ENCODE data around the gene ARHGAP32. TPM values are rescaled to one million over a fixed set of nuclear protein-coding genes. Genes with fewer than 3 reads are reported as not detected.
A peak's percentile ranks its signal among the peaks of the same experiment; 100 is the strongest.
"Not testable (repeated sequence)": the region's sequence is repeated elsewhere in the genome, so short reads cannot be mapped to it uniquely, and the experiment has no call there.

ARHGAP32 gene
- total RNA-seq, 1 experiment from 2014 or later: 54.0 TPM

DNA sequence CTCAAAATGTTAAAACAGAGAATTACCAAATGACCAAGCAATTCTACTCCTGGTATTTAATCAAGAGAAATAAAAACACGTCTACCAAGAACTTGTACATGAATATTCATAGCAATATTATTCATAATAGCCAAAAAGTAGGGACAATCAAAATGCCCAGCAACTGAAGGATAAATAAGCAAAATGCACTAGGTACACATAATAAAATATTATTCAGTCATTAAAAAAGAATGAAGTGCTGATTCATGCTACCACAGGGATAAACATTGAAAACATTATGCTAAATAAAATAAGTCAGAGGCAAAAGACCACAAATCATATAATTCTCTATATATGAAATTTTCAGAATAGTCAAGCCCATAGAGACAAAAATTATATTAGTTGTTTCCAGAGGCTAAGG is 24.8 kb downstream of the ARHGAP32 start:
- intact Hi-C loops (cut with micrococcal nuclease; ENCODE audit: unreplicated experiment): no loop called here
- Mint-ChIP-seq H3K4me1 (ENCODE audit: low read depth, unreplicated experiment) (peaks cover 7% of the 10 kb centered on the region), H3K9me3 (ENCODE audit: unreplicated experiment) (peaks cover 26% of the 10 kb centered on the region), H3K4me3 (ENCODE audit: unreplicated experiment) (no peak overlapping the region), H3K27ac (ENCODE audit: unreplicated experiment) (no peak overlapping the region), H3K36me3 (ENCODE audit: insufficient read depth, unreplicated experiment) (no peaks in the 10 kb centered on the region), H3K27me3 (ENCODE audit: insufficient read depth, unreplicated experiment) (no peaks in the 10 kb centered on the region)
- Histone ChIP-seq H3K27me3 (replicated peaks; ENCODE audit: control insufficient read depth, insufficient read depth, low read length) (no peaks in the 10 kb centered on the region), H3K4me1 (no peaks in the 10 kb centered on the region), H3K4me3 (ENCODE audit: low read depth, low read length) (no peak overlapping the region), H3K36me3 (ENCODE audit: control insufficient read depth, insufficient read depth, low read length) (no peaks in the 10 kb centered on the region), H3K9me3 (peaks cover 13% of the 10 kb centered on the region)
- TF ChIP-seq, protein P1, sequence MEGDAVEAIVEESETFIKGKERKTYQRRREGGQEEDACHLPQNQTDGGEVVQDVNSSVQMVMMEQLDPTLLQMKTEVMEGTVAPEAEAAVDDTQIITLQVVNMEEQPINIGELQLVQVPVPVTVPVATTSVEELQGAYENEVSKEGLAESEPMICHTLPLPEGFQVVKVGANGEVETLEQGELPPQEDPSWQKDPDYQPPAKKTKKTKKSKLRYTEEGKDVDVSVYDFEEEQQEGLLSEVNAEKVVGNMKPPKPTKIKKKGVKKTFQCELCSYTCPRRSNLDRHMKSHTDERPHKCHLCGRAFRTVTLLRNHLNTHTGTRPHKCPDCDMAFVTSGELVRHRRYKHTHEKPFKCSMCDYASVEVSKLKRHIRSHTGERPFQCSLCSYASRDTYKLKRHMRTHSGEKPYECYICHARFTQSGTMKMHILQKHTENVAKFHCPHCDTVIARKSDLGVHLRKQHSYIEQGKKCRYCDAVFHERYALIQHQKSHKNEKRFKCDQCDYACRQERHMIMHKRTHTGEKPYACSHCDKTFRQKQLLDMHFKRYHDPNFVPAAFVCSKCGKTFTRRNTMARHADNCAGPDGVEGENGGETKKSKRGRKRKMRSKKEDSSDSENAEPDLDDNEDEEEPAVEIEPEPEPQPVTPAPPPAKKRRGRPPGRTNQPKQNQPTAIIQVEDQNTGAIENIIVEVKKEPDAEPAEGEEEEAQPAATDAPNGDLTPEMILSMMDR (IDR thresholded peaks at IDR 0.05; ENCODE audit: insufficient read depth in 1 of 2, low read depth in 1 of 2, low read length in 1 of 2, severe bottlenecking in 1 of 2, unreplicated experiment in 1 of 2): no peak
- ChIA-PET POLR2A (no interaction called here), CTCF (no interaction called here)
- no peak for DNase-seq
- BruUV-seq (replicated peaks): no TSS peak

DNA sequence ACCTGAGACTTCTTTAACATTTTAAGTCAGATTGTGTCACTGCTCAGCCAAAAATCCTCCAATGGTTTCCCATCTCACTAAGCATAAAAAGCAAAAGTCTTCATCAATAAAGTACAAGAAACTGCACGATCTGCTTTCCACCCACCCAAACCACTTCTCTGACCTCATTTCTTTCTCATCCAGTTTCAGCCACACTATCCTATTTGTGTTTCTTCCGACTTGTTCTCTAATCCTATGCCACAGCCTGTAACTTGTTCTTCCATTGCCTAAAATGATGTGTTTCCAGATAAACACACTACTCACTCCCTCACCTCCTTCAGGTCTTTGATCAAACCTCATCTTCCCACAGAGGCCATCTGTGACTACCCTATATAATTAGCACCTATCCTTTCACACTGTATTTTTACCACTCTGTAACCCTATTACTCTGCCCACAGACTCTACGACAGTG is 28.4 kb downstream of the ARHGAP32 start:
- Mint-ChIP-seq H3K27ac (ENCODE audit: unreplicated experiment) (no peak overlapping the region), H3K9me3 (ENCODE audit: unreplicated experiment) (peaks cover 18% of the 10 kb centered on the region), H3K4me1 (ENCODE audit: low read depth, unreplicated experiment) (peaks cover 6% of the 10 kb centered on the region), H3K36me3 (ENCODE audit: insufficient read depth, unreplicated experiment) (peaks cover 6% of the 10 kb centered on the region), H3K4me3 (ENCODE audit: unreplicated experiment) (no peak overlapping the region), H3K27me3 (ENCODE audit: insufficient read depth, unreplicated experiment) (no peaks in the 10 kb centered on the region)
- TF ChIP-seq, protein P1 (IDR thresholded peaks at IDR 0.05; ENCODE audit: insufficient read depth in 1 of 2, low read depth in 1 of 2, low read length in 1 of 2, severe bottlenecking in 1 of 2, unreplicated experiment in 1 of 2): no peak
- Histone ChIP-seq H3K27me3 (replicated peaks; ENCODE audit: control insufficient read depth, insufficient read depth, low read length) (no peaks in the 10 kb centered on the region), H3K9me3 (peaks cover 14% of the 10 kb centered on the region), H3K36me3 (ENCODE audit: control insufficient read depth, insufficient read depth, low read length) (no peaks in the 10 kb centered on the region), H3K4me1 (no peaks in the 10 kb centered on the region), H3K4me3 (ENCODE audit: low read depth, low read length) (no peak overlapping the region)
- no TSS peak for BruUV-seq (replicated peaks)
- DNase-seq: no peak
- POLR2A ChIA-PET: no interaction called here
- intact Hi-C loops (cut with micrococcal nuclease; ENCODE audit: unreplicated experiment): no loop called here
- CTCF ChIA-PET: no interaction called here

DNA sequence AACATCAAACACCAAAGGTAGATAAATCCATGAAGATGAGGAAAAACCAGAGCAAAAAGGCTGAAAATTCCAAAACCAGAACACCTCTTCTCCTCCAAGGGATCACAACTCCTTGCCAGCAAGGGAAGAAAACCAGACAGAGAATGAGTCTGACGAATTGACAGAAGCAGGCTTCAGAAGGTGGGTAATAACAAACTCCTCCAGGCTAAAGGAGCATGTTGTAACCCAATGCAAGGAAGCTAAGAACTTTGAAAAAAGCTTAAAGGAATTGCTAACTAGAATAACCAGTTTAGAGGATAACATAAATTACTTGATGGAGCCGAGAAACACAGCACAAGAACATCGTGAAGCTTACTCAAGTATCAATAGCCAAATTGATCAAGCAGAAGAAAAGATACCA is 35.0 kb downstream of the ARHGAP32 start:
- BruUV-seq (replicated peaks); DNase-seq; intact Hi-C loops (cut with micrococcal nuclease; ENCODE audit: unreplicated experiment); H3K27me3 Mint-ChIP-seq (ENCODE audit: insufficient read depth, unreplicated experiment); H3K36me3 ChIP-seq (ENCODE audit: control insufficient read depth, insufficient read depth, low read length); H3K36me3 Mint-ChIP-seq (ENCODE audit: insufficient read depth, unreplicated experiment); POLR2A ChIA-PET; H3K9me3 ChIP-seq; H3K4me1 ChIP-seq; H3K27ac Mint-ChIP-seq (ENCODE audit: unreplicated experiment); H3K27me3 ChIP-seq (replicated peaks; ENCODE audit: control insufficient read depth, insufficient read depth, low read length); H3K4me3 ChIP-seq (ENCODE audit: low read depth, low read length): not testable (repeated sequence)
- Mint-ChIP-seq H3K9me3 (ENCODE audit: unreplicated experiment) (peaks cover 19% of the 10 kb centered on the region), H3K4me1 (ENCODE audit: low read depth, unreplicated experiment) (peaks cover 20% of the 10 kb centered on the region), H3K4me3 (ENCODE audit: unreplicated experiment) (peak overlapping the region; percentile 0)
- CTCF ChIA-PET: interaction anchor here (1.0 kb wide), 1 partner anchor 177 kb away, joined by 3 read pairs; no protein-coding TSS in a partner anchor

DNA sequence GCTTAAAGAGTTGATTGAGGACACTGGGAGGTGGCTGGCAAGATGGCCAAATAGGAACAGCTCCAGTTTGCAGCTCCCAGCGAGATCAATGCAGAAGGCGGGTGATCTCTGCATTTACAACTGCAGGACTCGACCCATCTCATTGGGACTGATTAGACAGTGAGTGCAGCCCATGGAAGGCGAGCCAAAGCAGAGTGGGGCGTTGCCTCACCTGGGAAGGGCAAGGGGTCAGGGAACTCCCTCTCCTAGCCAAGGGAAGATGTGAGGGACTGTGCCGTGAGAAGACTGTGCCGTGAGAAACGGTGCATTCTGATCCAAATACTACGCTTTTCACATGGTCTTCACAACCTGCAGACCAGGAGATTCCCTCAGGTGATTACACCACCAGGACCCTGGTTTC is 36.4 kb downstream of the ARHGAP32 start:
- no peaks in the 10 kb centered on the region; the same call in 1 of the 2 replicates for H3K4me1 ChIP-seq
- peaks cover 32% of the 10 kb centered on the region for H3K9me3 Mint-ChIP-seq (ENCODE audit: unreplicated experiment)
- H3K27me3 Mint-ChIP-seq (ENCODE audit: insufficient read depth, unreplicated experiment): no peaks in the 10 kb centered on the region
- peaks cover 13% of the 10 kb centered on the region for H3K9me3 ChIP-seq
- H3K36me3 ChIP-seq (ENCODE audit: control insufficient read depth, insufficient read depth, low read length): no peaks in the 10 kb centered on the region
- H3K4me1 Mint-ChIP-seq (ENCODE audit: low read depth, unreplicated experiment): peaks cover 30% of the 10 kb centered on the region
- no peak overlapping the region for H3K4me3 ChIP-seq (ENCODE audit: low read depth, low read length)
- H3K36me3 Mint-ChIP-seq (ENCODE audit: insufficient read depth, unreplicated experiment): no peaks in the 10 kb centered on the region
- intact Hi-C loops (cut with micrococcal nuclease; ENCODE audit: unreplicated experiment): no loop called here
- TF ChIP-seq, protein P1 (IDR thresholded peaks at IDR 0.05; ENCODE audit: insufficient read depth in 1 of 2, low read depth in 1 of 2, low read length in 1 of 2, severe bottlenecking in 1 of 2, unreplicated experiment in 1 of 2): no peak
- BruUV-seq (replicated peaks): no TSS peak
- POLR2A ChIA-PET: no interaction called here
- H3K4me3 Mint-ChIP-seq (ENCODE audit: unreplicated experiment): no peak overlapping the region
- CTCF ChIA-PET: no interaction called here
- no peak for DNase-seq
- no peak overlapping the region for H3K27ac Mint-ChIP-seq (ENCODE audit: unreplicated experiment)
- H3K27me3 ChIP-seq (replicated peaks; ENCODE audit: control insufficient read depth, insufficient read depth, low read length): no peaks in the 10 kb centered on the region
